Ascending aorta (tissue), 2 donors: ENCODE data around the gene LENG8. TPM values are rescaled to one million over a fixed set of nuclear protein-coding genes. Genes with fewer than 3 reads are reported as not detected.

Source experiments
- DNase-seq, 2 donors: peaks; one replicate each; pipeline ENCODE4 v3.0.0-alpha.2; 2019; ENCODE audit warnings: low spot score in 2 of 2
- H3K27ac ChIP-seq, 2 donors: fragments of 200-600 bp; sonication (generic); one replicate each; pipeline ENCODE4 v1.5.1; 2016 to 2017; ENCODE audit warnings: mild to moderate bottlenecking in 1 of 2
- H3K27me3 ChIP-seq: fragments of 200-600 bp; sonication (generic); one replicate; pipeline ENCODE4 v1.5.1; 2017
- H3K36me3 ChIP-seq, 2 donors: fragments of 200-600 bp; sonication (generic); one replicate each; pipeline ENCODE4 v1.5.1; 2016
- H3K4me1 ChIP-seq, 2 donors: fragments of 200-600 bp; sonication (generic); one replicate each; pipeline ENCODE4 v1.5.1; 2016 to 2017; ENCODE audit warnings: mild to moderate bottlenecking in 1 of 2
- H3K4me3 ChIP-seq, 2 donors: fragments of 200-600 bp; sonication (generic); one replicate each; pipeline ENCODE4 v1.5.1; 2016 to 2017; ENCODE audit warnings: mild to moderate bottlenecking in 1 of 2
- H3K9me3 ChIP-seq, 2 donors: fragments of 200-600 bp; sonication (generic); one replicate each; pipeline ENCODE4 v1.5.1; 2016
- CTCF ChIP-seq, 3 experiments: fragments of 200-600 bp in 2 of 3; fragments of 450-650 bp in 1 of 3; sonication (generic) in 2 of 3; IDR thresholded peaks; one replicate each; pipeline ENCODE4 v1.5.1; 2016 to 2019; ENCODE audit warnings: antibody characterized with exemption in 3 of 3, mild to moderate bottlenecking in 1 of 3, moderate library complexity in 1 of 3
- intact Hi-C: fragments of 100-400 bp; cut with DNase I; formaldehyde crosslinking; loops from one replicate; pipeline ENCODE4 v1.15.1; 2023
- total RNA-seq: library from RNA; depleted of rRNA; stranded (reverse); fragments of >200 nt; gene quantifications from one replicate; pipeline ENCODE4 v1.1.0, GENCODE V29; 2016

Gene LENG8
- 402 TPM for total RNA-seq

GRCh38 chr19:54448774-54449700 is at the start of gene LENG8:
Gene LENG8 (plus strand): TSS chr19:54449199. CDS start chr19:54451345, 2,146 bp downstream.
- no peak for TF ChIP-seq CTCF (IDR thresholded peaks at IDR 0.05)
- intact Hi-C loops, result loop anchor here (1.0 to 10.0 kb wide), 6 partner anchors 14 to 1866 kb away; partner anchors contain the start of genes CNOT3, LENG9, MYADM and ZSCAN5A
- Histone ChIP-seq H3K9me3 (no peaks in the 10 kb centered on the region), H3K27me3 (no peaks in the 10 kb centered on the region), H3K4me1 (peaks cover 11 to 39% of the 10 kb centered on the region in 2 donors), H3K4me3 (peak within 1 kb of the TSS; percentile 83 to 97), H3K36me3 (peaks cover 32 to 42% of the 10 kb centered on the region in 2 donors), H3K27ac (peak within 1 kb of the TSS; percentile 86 to 97)
- peak; percentile 92 to 99 for DNase-seq

- no peaks in the 10 kb centered on the region for H3K4me1 ChIP-seq
- TF ChIP-seq CTCF (IDR thresholded peaks at IDR 0.05), result no peak
- intact Hi-C loops, result no loop called here
- no peak overlapping the region for H3K27ac ChIP-seq
- no peak for DNase-seq
- H3K36me3 ChIP-seq, result no peaks in the 10 kb centered on the region
- no peaks in the 10 kb centered on the region for H3K27me3 ChIP-seq
- no peak overlapping the region for H3K4me3 ChIP-seq
- H3K9me3 ChIP-seq, result no peaks in the 10 kb centered on the region
Measured at GRCh38 chr19:54400913-54401312, 48.1 kb upstream of the LENG8 start.

GRCh38 chr19:54403054-54403453 is 45.9 kb upstream of the LENG8 start:
- H3K27me3 ChIP-seq, result no peaks in the 10 kb centered on the region
- no peak for DNase-seq
- no peak overlapping the region for H3K27ac ChIP-seq
- H3K4me3 ChIP-seq, result no peak overlapping the region
- H3K4me1 ChIP-seq, result no peaks in the 10 kb centered on the region
- no peak for TF ChIP-seq CTCF (IDR thresholded peaks at IDR 0.05)
- no peaks in the 10 kb centered on the region for H3K9me3 ChIP-seq
- intact Hi-C loops, result no loop called here
- no peaks in the 10 kb centered on the region for H3K36me3 ChIP-seq

- no peaks in the 10 kb centered on the region for H3K27me3 ChIP-seq
- no peak overlapping the region for H3K27ac ChIP-seq
- intact Hi-C loops, result no loop called here
- TF ChIP-seq CTCF (IDR thresholded peaks at IDR 0.05), result no peak
- no peaks in the 10 kb centered on the region for H3K4me1 ChIP-seq
- no peaks in the 10 kb centered on the region for H3K36me3 ChIP-seq
- no peaks in the 10 kb centered on the region for H3K9me3 ChIP-seq
- no peak for DNase-seq
- no peak overlapping the region for H3K4me3 ChIP-seq
Measured at GRCh38 chr19:54405628-54406027, 43.4 kb upstream of the LENG8 start.

- DNase-seq, result no peak
Measured at GRCh38 chr19:54407780-54408179, 41.2 kb upstream of the LENG8 start.

More at GRCh38 chr19:54407780-54408179, 41.2 kb upstream of the LENG8 start:
- no peaks in the 10 kb centered on the region for H3K36me3 ChIP-seq
- H3K9me3 ChIP-seq, result no peaks in the 10 kb centered on the region
- TF ChIP-seq CTCF (IDR thresholded peaks at IDR 0.05), result no peak
- no peaks in the 10 kb centered on the region for H3K4me1 ChIP-seq
- H3K27ac ChIP-seq, result no peak overlapping the region
- H3K27me3 ChIP-seq, result no peaks in the 10 kb centered on the region
- intact Hi-C loops, result no loop called here
- H3K4me3 ChIP-seq, result no peak overlapping the region
